GM13976 (cell line): ENCODE data around the gene NCS1.

Experiments
- DNase-seq: peaks from one replicate; pipeline ENCODE4 v3.0.0; 2012; ENCODE audit warnings: low spot score
- in situ Hi-C: fragments of 300-500 bp; cut with MboI; formaldehyde crosslinking; loops from one replicate; pipeline ENCODE4 v1.12.0; 2022; ENCODE audit warnings: low sequenced_read_pairs, mixed read lengths, inconsistent platforms; ENCODE audit not compliant: unreplicated experiment
- TF ChIP-seq, protein P1 (sequence below): IDR thresholded peaks from 2 replicates; pipeline ENCODE4 v1.5.1; 2012; ENCODE audit warnings: borderline replicate concordance, mild to moderate bottlenecking; ENCODE audit not compliant: insufficient read depth; ENCODE audit errors: extremely low read depth, missing control alignments, control extremely low read depth

Gene NCS1

GRCh38 chr9:130201399-130201873, 29.2 kb downstream of the NCS1 start:
- in situ Hi-C loops = no loop called here
- TF ChIP-seq, protein P1, sequence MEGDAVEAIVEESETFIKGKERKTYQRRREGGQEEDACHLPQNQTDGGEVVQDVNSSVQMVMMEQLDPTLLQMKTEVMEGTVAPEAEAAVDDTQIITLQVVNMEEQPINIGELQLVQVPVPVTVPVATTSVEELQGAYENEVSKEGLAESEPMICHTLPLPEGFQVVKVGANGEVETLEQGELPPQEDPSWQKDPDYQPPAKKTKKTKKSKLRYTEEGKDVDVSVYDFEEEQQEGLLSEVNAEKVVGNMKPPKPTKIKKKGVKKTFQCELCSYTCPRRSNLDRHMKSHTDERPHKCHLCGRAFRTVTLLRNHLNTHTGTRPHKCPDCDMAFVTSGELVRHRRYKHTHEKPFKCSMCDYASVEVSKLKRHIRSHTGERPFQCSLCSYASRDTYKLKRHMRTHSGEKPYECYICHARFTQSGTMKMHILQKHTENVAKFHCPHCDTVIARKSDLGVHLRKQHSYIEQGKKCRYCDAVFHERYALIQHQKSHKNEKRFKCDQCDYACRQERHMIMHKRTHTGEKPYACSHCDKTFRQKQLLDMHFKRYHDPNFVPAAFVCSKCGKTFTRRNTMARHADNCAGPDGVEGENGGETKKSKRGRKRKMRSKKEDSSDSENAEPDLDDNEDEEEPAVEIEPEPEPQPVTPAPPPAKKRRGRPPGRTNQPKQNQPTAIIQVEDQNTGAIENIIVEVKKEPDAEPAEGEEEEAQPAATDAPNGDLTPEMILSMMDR = no peak
- no peak for DNase-seq

DNA sequence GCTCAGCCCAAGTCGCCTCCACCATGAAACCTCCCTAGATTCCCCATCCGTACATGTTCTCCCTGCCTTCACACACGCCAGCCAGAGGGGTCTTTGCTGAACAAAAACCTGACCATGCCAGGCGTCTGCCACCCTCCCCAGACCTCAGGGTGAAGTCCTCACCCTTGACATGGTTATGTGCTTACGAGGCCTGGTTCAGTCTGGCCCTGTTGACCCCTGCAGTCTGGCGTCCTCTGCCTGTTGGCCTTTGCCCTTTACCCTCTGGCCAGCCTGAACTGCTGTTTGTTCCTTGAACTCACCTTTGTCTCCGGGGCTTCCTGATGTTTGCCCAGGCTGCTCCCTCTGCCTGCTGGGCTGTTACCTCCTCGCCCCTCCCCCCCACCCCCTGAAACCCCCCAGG, 29.8 kb downstream of the NCS1 start:
- in situ Hi-C loops = no loop called here
- DNase-seq = no peak
- TF ChIP-seq, protein P1 = no peak

GRCh38 chr9:130204341-130204740, 32.1 kb downstream of the NCS1 start:
- TF ChIP-seq, protein P1 = no peak
- no peak for DNase-seq
- in situ Hi-C loops = no loop called here

GRCh38 chr9:130204959-130205358, 32.8 kb downstream of the NCS1 start:
- TF ChIP-seq, protein P1 = no peak
- in situ Hi-C loops = no loop called here

GRCh38 chr9:130205912-130206311, 33.7 kb downstream of the NCS1 start:
- no peak for DNase-seq
- TF ChIP-seq, protein P1 = no peak

More at GRCh38 chr9:130204959-130205358, 32.8 kb downstream of the NCS1 start:
- DNase-seq = no peak

DNA sequence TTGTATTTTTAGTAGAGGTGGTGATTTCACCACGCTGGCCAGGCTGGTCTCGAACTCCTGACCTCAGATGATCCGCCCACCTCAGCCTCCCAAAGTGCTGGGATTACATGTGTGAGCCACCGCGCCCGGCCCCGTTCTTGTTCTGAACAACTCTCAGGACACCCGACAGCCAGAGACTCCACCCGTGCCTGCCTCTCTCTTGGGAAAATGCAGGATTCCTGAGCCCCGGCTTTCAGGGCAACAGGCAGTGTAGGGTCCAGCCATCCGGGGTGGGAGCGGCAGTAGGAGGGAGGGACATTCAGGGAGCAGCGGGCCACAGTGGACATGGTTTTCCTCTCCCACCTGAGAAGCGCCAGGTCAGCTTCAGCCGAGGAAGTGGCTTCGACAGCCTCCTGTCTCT, 34.4 kb downstream of the NCS1 start:
- DNase-seq = no peak
- in situ Hi-C loops = no loop called here
- TF ChIP-seq, protein P1 = no peak

More at GRCh38 chr9:130205912-130206311, 33.7 kb downstream of the NCS1 start:
- in situ Hi-C loops = no loop called here
